Karpas-422 (cell line): ENCODE measurements around the gene WNK2. TPM values are rescaled to one million over a fixed set of nuclear protein-coding genes. Genes with fewer than 3 reads are reported as not detected.
"Not testable (repeated sequence)": the region's sequence is repeated elsewhere in the genome, so short reads cannot be mapped to it uniquely, and the experiment has no call there.

ENCODE experiments used
- DNase-seq: peaks from one replicate; pipeline ENCODE4 v3.0.0-alpha.2; 2015
- H2AFZ ChIP-seq: fragments of 200-600 bp; sonication (generic); 2 replicates; pipeline ENCODE4 v1.6.1; 2014; ENCODE audit warnings: antibody characterized with exemption, low read length, mixed read lengths
- H3K27ac ChIP-seq: fragments of 200-600 bp; sonication (generic); 2 replicates; pipeline ENCODE4 v1.5.1; 2014; ENCODE audit warnings: mild to moderate bottlenecking, low read length, moderate library complexity
- H3K27me3 ChIP-seq: fragments of 200-600 bp; sonication (generic); 2 replicates; pipeline ENCODE4 v1.6.1; 2014; ENCODE audit warnings: low read length, mixed read lengths
- H3K36me3 ChIP-seq: fragments of 200-600 bp; sonication (generic); 2 replicates; pipeline ENCODE4 v1.6.1; 2014; ENCODE audit warnings: low read length, mixed read lengths; ENCODE audit not compliant: insufficient read depth
- H3K4me1 ChIP-seq: fragments of 200-600 bp; sonication (generic); 2 replicates; pipeline ENCODE4 v1.6.1; 2014; ENCODE audit warnings: mild to moderate bottlenecking, low read length, mixed read lengths
- H3K4me2 ChIP-seq: fragments of 200-600 bp; sonication (generic); 2 replicates; pipeline ENCODE4 v1.6.1; 2014; ENCODE audit warnings: low read length, low read depth, mild to moderate bottlenecking; ENCODE audit not compliant: poor library complexity, severe bottlenecking
- H3K4me3 ChIP-seq: fragments of 200-600 bp; sonication (generic); 2 replicates; pipeline ENCODE4 v1.5.1; 2014; ENCODE audit warnings: mild to moderate bottlenecking, antibody characterized with exemption, low read length, mixed read lengths
- H3K79me2 ChIP-seq: fragments of 200-600 bp; sonication (generic); 2 replicates; pipeline ENCODE4 v1.6.1; 2014; ENCODE audit warnings: mild to moderate bottlenecking, low read length, mixed read lengths
- H3K9ac ChIP-seq: fragments of 200-600 bp; sonication (generic); 2 replicates; pipeline ENCODE4 v1.6.0; 2014; ENCODE audit warnings: low read length
- H3K9me2 ChIP-seq: fragments of 200-600 bp; sonication (generic), shearing (Covaris generic); replicated peaks from 2 replicates; pipeline ENCODE4 v1.6.0; 2014; ENCODE audit warnings: mild to moderate bottlenecking, low read length, moderate library complexity; ENCODE audit not compliant: insufficient read depth
- H3K9me3 ChIP-seq: fragments of 300-700, 200-600 bp; sonication (generic); 2 replicates; pipeline ENCODE4 v1.6.1; 2014; ENCODE audit warnings: low read length, mixed read lengths
- H4K20me1 ChIP-seq: fragments of 200-600 bp; sonication (generic); 2 replicates; pipeline ENCODE4 v1.6.1; 2014; ENCODE audit warnings: mild to moderate bottlenecking, antibody characterized with exemption, low read length, low read depth; ENCODE audit not compliant: insufficient read depth
- total RNA-seq: library from RNA; depleted of rRNA; stranded (reverse); fragments of >200 nt; shearing (Covaris generic); gene quantifications from 2 replicates; pipeline ENCODE4 v1.2.3, GENCODE V29; 2014; ENCODE audit warnings: low replicate concordance

Gene WNK2
- total RNA-seq, 1 experiment from 2014 or later: not detected

DNA sequence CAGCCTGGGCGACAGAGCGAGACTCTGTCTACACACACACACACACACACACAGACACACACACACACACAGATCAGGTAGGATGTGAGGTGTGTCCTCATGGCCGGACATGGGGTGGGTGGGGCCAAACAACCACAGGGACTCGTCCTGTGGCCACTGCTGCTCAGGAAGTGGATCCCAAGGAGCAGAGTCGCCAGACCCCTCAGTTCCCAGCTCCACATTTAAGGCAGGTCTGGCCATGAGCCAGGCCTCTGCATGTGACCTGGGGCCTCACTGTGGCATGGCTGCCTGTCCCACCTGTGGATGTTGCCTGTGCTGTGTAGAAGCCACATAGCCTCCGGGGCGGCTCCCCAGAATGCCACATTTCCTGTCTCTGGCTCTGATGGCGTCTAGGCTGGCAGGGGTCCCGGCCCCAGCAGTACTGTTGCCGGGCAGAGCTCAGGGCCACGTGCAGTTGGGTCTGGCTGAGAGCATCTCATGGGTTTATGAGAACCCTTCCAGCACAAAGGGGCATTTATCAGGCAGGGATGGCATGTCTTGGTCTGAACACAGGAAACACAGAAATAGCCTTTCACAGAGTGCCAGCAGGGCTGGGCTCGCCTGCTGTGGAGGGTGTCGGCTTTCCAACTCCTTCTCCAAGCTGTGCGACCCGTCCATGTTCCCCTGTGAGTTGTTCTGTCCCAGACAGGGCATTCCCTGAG, 40.0 kb upstream of the WNK2 start:
- Histone ChIP-seq H3K79me2 (no peaks in the 10 kb centered on the region), H3K36me3 (no peaks in the 10 kb centered on the region), H3K27me3 (no peaks in the 10 kb centered on the region), H4K20me1 (no peaks in the 10 kb centered on the region), H3K4me2 (no peak overlapping the region), H3K27ac (no peak overlapping the region), H3K9ac (no peak overlapping the region), H3K4me1 (peaks cover 27% of the 10 kb centered on the region), H2AFZ (no peak overlapping the region), H3K9me3 (no peaks in the 10 kb centered on the region), H3K4me3 (no peak overlapping the region), H3K9me2 (no peaks in the 10 kb centered on the region)
- no peak for DNase-seq

DNA sequence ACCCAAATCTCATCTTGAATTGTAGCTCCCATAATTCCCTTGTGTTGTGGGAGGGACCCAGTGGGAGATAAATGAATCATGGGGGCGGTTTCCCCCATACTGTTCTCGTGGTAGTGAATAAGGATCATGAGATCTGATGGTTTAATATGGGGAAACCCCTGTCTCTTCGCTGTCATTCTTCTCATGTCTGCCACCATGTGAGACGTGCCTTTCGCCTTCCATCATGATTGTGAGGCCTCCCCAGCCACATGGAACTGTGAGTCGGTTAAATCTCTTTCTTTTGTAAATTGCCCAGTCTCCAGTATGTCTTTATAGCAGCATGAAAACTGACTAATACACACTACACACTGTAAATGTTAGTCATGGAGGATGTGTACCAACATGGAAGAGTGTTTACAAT, 37.2 kb upstream of the WNK2 start:
- not testable (repeated sequence) for H3K36me3 ChIP-seq, H3K9ac ChIP-seq, H3K9me2 ChIP-seq, H4K20me1 ChIP-seq, DNase-seq, H3K27ac ChIP-seq, H3K27me3 ChIP-seq, H3K4me3 ChIP-seq, H2AFZ ChIP-seq, H3K4me2 ChIP-seq, H3K79me2 ChIP-seq, H3K9me3 ChIP-seq
- H3K4me1 ChIP-seq: peaks cover 11% of the 10 kb centered on the region

DNA sequence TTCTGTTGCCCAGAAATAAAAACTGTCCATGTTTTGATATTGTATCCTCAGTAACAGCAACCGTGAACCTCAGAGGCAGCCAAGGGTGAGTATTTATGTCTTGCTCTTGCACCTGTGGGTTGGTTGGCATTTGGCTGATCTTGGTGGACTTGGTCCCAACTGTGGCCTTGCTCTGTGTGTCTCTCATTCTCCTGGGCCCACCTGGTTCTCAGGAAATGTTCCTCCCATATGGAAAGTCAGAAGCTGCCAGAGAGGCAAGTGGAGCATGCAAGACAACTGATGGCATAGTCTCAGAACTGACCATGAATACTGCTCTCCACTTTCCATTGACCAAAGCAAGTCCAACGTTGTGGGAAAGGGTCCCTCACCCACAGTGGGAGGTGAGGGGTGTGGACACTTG, 36.3 kb upstream of the WNK2 start:
- Histone ChIP-seq H3K4me1 (peaks cover 11% of the 10 kb centered on the region), H3K9ac (no peak overlapping the region), H2AFZ (no peak overlapping the region), H3K4me2 (no peak overlapping the region), H3K27me3 (no peaks in the 10 kb centered on the region), H3K27ac (no peak overlapping the region), H3K79me2 (no peaks in the 10 kb centered on the region), H4K20me1 (no peaks in the 10 kb centered on the region), H3K9me3 (no peaks in the 10 kb centered on the region), H3K36me3 (no peaks in the 10 kb centered on the region), H3K4me3 (no peak overlapping the region), H3K9me2 (no peaks in the 10 kb centered on the region)
- no peak for DNase-seq

DNA sequence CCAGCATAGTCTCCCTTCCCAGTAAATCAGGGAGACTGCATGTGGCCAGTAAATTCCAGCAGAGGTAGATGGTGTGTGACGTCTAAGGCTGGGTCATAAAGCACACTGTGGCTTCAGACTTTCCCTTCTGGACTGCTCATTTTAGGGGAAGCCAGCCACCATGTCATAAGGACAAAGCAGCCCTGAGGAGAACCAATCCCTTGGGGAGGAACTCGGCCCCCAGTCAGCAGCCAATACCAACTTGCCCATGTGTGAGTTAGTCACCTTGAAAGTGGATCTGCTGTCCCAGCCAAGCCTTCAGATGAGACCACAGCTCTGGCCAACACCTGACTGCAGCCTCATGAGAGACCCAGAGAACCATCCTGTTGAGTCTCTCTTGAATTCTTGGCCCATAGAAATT, 35.2 kb upstream of the WNK2 start:
- no peak overlapping the region for H3K4me3 ChIP-seq
- H3K9me2 ChIP-seq: no peaks in the 10 kb centered on the region
- H4K20me1 ChIP-seq: no peaks in the 10 kb centered on the region
- DNase-seq: no peak
- no peaks in the 10 kb centered on the region for H3K9me3 ChIP-seq
- H3K36me3 ChIP-seq: no peaks in the 10 kb centered on the region
- no peak overlapping the region for H3K9ac ChIP-seq
- H3K4me1 ChIP-seq: peaks cover 7% of the 10 kb centered on the region
- H3K27me3 ChIP-seq: no peaks in the 10 kb centered on the region
- no peak overlapping the region for H3K27ac ChIP-seq
- no peak overlapping the region for H2AFZ ChIP-seq
- H3K4me2 ChIP-seq: no peak overlapping the region
- H3K79me2 ChIP-seq: no peaks in the 10 kb centered on the region

DNA sequence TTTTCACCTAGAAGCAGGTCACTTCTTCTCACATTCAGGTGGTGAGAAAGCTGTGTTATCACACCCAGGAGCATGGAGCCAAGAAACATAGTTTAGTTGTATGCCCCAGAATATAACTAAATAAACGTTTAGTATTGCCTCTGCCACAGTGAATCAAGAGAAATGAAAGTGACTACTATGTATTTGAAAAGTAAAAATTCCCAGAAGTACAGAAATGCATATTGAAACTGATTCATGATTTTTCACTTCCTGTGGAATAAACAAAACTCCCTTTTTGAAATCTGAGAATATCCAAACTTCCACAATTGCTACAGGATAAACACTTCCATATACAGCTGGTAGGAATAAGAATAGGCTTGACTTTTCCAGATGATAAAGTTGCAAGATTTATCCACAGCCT, 34.6 kb upstream of the WNK2 start:
- H3K4me1 ChIP-seq: peaks cover under 1% of the 10 kb centered on the region
- no peak overlapping the region for H3K4me2 ChIP-seq
- H4K20me1 ChIP-seq: no peaks in the 10 kb centered on the region
- no peaks in the 10 kb centered on the region for H3K27me3 ChIP-seq
- H3K9ac ChIP-seq: no peak overlapping the region
- no peaks in the 10 kb centered on the region for H3K9me3 ChIP-seq
- no peak overlapping the region for H3K4me3 ChIP-seq
- no peak overlapping the region for H2AFZ ChIP-seq
- H3K79me2 ChIP-seq: no peaks in the 10 kb centered on the region
- DNase-seq: no peak
- H3K36me3 ChIP-seq: no peaks in the 10 kb centered on the region
- no peaks in the 10 kb centered on the region for H3K9me2 ChIP-seq
- H3K27ac ChIP-seq: no peak overlapping the region

DNA sequence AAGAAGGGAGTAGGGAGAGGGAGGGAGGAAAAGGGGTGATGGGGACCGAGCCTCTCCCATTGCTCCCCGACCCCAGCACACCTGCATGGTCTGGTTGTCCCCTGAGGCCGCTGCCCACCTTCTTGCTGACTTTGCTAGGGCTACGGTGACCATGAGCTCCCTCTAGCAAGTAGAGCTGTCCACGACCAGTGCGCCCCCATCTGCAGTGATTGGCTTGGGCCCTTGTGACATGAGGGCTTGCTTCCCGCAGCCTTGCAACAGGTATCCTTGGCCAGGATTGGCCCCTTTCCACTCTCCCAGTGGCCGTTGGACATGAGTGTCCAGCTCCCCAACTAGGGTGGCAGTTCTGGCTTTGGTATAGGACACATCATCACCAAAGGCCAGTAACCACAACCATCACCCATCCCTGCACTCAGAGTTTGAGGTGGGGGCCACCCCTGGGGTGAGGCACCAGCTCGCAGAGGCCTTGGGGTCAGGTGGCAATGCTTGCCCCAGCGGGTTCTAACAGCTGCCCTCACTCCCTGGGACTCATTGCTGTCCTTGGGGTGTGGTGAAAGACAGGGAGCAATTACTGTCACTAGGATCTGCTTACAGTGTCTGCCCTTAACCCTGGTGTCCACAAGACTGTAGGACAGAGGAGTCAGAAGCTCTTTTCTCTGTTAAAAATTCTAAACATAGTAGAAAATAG, 32.7 kb upstream of the WNK2 start:
- DNase-seq: no peak
- H3K79me2 ChIP-seq: no peaks in the 10 kb centered on the region
- no peak overlapping the region for H3K4me2 ChIP-seq

DNA sequence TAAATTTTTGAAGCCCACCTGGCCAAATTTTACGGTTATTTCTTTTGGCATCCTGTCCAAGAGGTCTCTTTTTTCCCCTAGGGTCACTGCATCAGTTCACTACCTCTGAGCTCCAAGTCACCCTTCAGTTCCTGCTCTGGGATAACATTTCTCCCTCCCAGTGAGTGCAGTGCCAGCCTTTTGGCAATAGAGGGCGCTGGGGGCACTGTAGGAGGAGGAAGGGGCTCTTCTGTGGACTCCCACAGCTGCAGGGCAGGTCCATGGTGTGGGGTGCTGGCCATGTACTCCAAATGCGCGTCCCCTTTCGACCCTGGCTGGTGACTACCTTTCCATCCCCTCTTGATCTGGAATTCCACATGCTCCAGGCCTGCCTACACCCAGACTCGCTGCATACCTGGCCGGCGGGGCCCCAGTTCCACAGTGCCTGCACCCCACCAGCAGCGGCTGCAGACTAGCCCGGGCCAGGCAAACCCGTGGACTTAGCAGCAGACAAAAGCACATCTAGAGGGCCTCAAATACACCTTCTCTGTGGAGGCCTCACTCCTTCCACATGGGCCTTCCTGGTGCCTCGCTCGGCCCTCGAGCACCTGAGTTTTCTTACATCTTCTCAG, 29.5 kb upstream of the WNK2 start:
- no peak overlapping the region for H3K4me2 ChIP-seq
- H3K9me3 ChIP-seq: no peaks in the 10 kb centered on the region
- no peaks in the 10 kb centered on the region for H3K27me3 ChIP-seq
- H3K79me2 ChIP-seq: no peaks in the 10 kb centered on the region
- H3K36me3 ChIP-seq: no peaks in the 10 kb centered on the region
- no peaks in the 10 kb centered on the region for H3K9me2 ChIP-seq
- H3K9ac ChIP-seq: no peak overlapping the region
- no peak overlapping the region for H3K27ac ChIP-seq
- H3K4me1 ChIP-seq: no peaks in the 10 kb centered on the region
- no peak overlapping the region for H2AFZ ChIP-seq
- H3K4me3 ChIP-seq: no peak overlapping the region
- DNase-seq: peak; percentile 82
- H4K20me1 ChIP-seq: no peaks in the 10 kb centered on the region

More for the DNA sequence above, 32.7 kb upstream of the WNK2 start:
- Histone ChIP-seq H3K9me2 (no peaks in the 10 kb centered on the region), H3K27me3 (no peaks in the 10 kb centered on the region), H2AFZ (no peak overlapping the region), H4K20me1 (no peaks in the 10 kb centered on the region), H3K36me3 (no peaks in the 10 kb centered on the region), H3K9ac (no peak overlapping the region), H3K4me3 (no peak overlapping the region), H3K9me3 (no peaks in the 10 kb centered on the region), H3K27ac (no peak overlapping the region), H3K4me1 (no peaks in the 10 kb centered on the region)

DNA sequence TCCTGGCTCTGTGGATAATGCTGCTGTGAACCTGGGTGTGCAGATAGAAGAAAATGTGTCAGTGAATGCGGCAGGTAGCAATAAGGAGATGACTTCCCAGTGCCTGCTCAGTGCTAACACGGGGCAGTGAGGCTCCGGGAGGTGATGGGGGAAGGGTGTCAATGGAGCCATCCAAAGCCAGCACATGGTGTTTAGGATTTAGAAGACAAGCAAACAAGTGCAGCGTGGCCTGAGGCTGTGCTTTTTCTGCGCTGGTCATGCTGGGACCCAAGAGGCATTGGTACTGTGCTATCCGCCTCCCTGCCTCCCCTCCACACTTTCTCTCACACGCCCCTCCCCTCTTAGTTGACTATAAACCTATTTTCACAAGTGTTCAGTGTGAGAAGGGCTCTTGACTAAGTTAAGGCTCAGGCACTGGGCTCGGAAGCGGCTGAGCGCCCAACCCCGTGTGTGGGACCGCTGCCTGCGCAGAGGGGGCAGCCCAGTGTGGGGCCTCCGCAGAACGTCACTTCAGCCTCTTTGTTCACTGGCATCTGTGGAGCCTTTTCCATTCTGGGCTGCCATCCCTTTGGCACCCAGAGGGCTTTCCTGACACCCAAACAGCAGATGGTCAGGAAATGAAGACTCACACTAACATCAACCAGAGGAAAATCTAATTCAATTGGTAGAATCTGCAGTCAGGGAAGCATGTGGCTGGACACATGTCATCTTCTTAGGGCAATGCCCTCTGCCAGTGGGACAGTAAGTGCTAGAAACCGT, 28.0 kb upstream of the WNK2 start:
- no peak overlapping the region for H2AFZ ChIP-seq
- no peak overlapping the region for H3K4me3 ChIP-seq
- H3K4me2 ChIP-seq: no peak overlapping the region
- DNase-seq: no peak
- no peaks in the 10 kb centered on the region for H3K36me3 ChIP-seq
- H3K9me3 ChIP-seq: no peaks in the 10 kb centered on the region
- H4K20me1 ChIP-seq: no peaks in the 10 kb centered on the region
- no peaks in the 10 kb centered on the region for H3K9me2 ChIP-seq
- H3K4me1 ChIP-seq: peaks cover 3% of the 10 kb centered on the region; the same call in 1 of the 2 replicates
- H3K9ac ChIP-seq: no peak overlapping the region
- H3K27ac ChIP-seq: no peak overlapping the region
- H3K79me2 ChIP-seq: no peaks in the 10 kb centered on the region
- H3K27me3 ChIP-seq: no peaks in the 10 kb centered on the region
